ENCODE measurements around the gene PDCD2L.

DNA sequence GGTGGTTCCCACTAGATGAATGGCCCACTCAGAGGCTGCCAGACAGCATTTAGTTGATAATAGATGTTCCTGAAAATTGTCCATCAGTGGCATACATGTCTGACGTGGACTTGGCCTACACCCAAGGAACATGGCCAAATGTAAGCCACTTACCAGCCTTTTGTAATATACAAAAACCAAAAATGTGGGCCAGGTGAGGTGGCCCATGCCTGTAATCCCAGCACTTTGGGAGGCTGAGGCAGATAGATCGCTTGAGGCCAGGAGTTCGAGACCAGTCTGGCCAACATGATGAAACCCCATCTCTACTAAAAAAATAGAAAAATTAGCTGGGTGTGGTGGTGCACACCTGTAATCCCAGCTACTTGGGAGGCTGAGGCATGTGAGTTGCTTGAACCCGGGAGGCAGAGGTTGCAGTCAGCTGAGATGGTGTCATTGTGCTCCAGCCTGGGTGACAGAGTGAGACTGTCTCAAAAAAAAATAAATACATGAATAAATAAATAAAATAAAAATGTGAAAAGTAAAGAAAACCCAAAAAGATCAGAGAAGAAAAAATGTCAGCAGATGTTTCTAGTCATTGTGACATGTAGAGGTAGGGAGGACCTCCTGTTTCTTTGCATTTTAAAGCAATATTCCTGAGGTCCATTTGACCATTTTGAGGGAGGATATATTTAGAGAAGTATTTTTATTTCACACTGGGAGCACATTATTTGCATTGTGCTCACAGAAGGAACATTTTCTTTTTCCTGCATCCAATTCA is 70.2 kb downstream of the PDCD2L start:
- TF ChIP-seq, protein P1, sequence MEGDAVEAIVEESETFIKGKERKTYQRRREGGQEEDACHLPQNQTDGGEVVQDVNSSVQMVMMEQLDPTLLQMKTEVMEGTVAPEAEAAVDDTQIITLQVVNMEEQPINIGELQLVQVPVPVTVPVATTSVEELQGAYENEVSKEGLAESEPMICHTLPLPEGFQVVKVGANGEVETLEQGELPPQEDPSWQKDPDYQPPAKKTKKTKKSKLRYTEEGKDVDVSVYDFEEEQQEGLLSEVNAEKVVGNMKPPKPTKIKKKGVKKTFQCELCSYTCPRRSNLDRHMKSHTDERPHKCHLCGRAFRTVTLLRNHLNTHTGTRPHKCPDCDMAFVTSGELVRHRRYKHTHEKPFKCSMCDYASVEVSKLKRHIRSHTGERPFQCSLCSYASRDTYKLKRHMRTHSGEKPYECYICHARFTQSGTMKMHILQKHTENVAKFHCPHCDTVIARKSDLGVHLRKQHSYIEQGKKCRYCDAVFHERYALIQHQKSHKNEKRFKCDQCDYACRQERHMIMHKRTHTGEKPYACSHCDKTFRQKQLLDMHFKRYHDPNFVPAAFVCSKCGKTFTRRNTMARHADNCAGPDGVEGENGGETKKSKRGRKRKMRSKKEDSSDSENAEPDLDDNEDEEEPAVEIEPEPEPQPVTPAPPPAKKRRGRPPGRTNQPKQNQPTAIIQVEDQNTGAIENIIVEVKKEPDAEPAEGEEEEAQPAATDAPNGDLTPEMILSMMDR (IDR thresholded peaks at IDR 0.05) = no peak
- TF ChIP-seq POLR2AphosphoS5 (IDR thresholded peaks at IDR 0.05; ENCODE audit: low read depth, low read length) (no peak), EP300 (IDR thresholded peaks at IDR 0.05; ENCODE audit: borderline replicate concordance in 1 of 2, low read depth in 1 of 2, low read length in 1 of 2) (no peak), RFX5 (IDR thresholded peaks at IDR 0.05; ENCODE audit: low read length) (no peak)

Data from SK-N-SH (cell line).